ENCODE results near the gene AGMO.

AGMO gene

GRCh38 chr7:15556339-15557105 is 5.3 kb downstream of the AGMO start:
- Histone ChIP-seq H3K36me3 (ENCODE audit: control insufficient read depth, low read length) (no peaks in the 10 kb centered on the region), H3K79me2 (ENCODE audit: control insufficient read depth, low read length) (no peaks in the 10 kb centered on the region), H3K9me3 (ENCODE audit: control insufficient read depth, insufficient read depth, low read length) (no peaks in the 10 kb centered on the region), H3K4me2 (ENCODE audit: low read length) (no peak overlapping the region), H3K27me3 (ENCODE audit: control insufficient read depth, low read length) (no peaks in the 10 kb centered on the region), H3K4me3 (ENCODE audit: low read length) (no peak overlapping the region), H3K9me2 (replicated peaks; ENCODE audit: control insufficient read depth, low read length) (no peaks in the 10 kb centered on the region), H3K4me1 (ENCODE audit: control insufficient read depth, low read length) (no peaks in the 10 kb centered on the region), H3F3A (ENCODE audit: control insufficient read depth, insufficient read depth) (no peaks in the 10 kb centered on the region), H4K20me1 (ENCODE audit: control insufficient read depth, insufficient read depth, low read depth, low read length) (no peaks in the 10 kb centered on the region), H3K27ac (ENCODE audit: low read depth, low read length) (no peak overlapping the region)
- TF ChIP-seq, protein P1, sequence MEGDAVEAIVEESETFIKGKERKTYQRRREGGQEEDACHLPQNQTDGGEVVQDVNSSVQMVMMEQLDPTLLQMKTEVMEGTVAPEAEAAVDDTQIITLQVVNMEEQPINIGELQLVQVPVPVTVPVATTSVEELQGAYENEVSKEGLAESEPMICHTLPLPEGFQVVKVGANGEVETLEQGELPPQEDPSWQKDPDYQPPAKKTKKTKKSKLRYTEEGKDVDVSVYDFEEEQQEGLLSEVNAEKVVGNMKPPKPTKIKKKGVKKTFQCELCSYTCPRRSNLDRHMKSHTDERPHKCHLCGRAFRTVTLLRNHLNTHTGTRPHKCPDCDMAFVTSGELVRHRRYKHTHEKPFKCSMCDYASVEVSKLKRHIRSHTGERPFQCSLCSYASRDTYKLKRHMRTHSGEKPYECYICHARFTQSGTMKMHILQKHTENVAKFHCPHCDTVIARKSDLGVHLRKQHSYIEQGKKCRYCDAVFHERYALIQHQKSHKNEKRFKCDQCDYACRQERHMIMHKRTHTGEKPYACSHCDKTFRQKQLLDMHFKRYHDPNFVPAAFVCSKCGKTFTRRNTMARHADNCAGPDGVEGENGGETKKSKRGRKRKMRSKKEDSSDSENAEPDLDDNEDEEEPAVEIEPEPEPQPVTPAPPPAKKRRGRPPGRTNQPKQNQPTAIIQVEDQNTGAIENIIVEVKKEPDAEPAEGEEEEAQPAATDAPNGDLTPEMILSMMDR (IDR thresholded peaks at IDR 0.05; ENCODE audit: low read depth, low read length, poor library complexity, severe bottlenecking) = no peak
- no peak for TF ChIP-seq EZH2phosphoT487 (IDR thresholded peaks at IDR 0.05; ENCODE audit: borderline replicate concordance, low read length)

DNA sequence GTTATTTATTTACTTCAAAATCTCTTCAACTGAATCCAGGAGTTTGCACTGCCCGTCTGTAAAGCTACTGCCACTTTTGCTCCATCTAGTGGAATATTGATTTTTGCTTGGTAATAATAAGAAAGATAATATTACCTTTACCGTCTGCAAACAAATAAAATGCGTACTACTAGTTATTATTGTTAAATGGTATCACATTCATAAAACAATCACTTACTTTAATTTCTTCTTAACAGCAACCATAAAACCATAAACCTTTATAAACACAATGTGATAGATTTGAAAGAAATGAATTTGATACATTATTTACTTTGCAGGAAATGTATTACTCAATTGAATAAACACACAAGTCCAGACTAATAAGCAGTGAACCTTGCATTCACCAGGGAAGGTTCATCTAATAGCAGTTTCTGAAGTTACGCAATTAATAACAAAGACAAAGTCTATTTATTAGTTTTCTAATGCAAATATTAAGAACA is 6.4 kb downstream of the AGMO start:
- TF ChIP-seq, protein P1 (IDR thresholded peaks at IDR 0.05; ENCODE audit: low read depth, low read length, poor library complexity, severe bottlenecking) = no peak
- no peak for TF ChIP-seq EZH2phosphoT487 (IDR thresholded peaks at IDR 0.05; ENCODE audit: borderline replicate concordance, low read length)

DNA sequence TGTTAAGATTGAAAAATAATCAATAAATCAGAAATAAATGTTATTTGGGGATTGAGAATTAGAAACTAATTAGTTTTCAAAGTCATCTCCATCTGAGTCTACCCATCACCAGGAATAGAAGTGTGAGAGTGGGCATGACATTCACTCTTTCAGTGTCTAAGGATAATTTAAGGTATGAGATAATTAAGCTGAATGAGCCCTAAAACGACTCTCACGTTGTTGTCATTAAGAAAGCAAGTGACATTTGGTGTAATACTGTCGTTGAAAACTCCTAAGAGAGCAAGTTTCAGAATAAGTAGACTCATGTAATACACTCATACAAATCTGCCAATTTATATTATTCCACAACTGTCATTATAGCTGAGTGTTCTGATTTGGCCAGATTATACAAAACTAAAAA is 7.1 kb downstream of the AGMO start:
- Histone ChIP-seq H3K4me2 (ENCODE audit: low read length) (no peak overlapping the region), H3K27me3 (ENCODE audit: control insufficient read depth, low read length) (no peaks in the 10 kb centered on the region), H3K79me2 (ENCODE audit: control insufficient read depth, low read length) (no peaks in the 10 kb centered on the region), H3K9me3 (ENCODE audit: control insufficient read depth, insufficient read depth, low read length) (no peaks in the 10 kb centered on the region), H3K4me3 (ENCODE audit: low read length) (no peak overlapping the region), H3K36me3 (ENCODE audit: control insufficient read depth, low read length) (no peaks in the 10 kb centered on the region), H3K4me1 (ENCODE audit: control insufficient read depth, low read length) (no peaks in the 10 kb centered on the region), H3K9me2 (replicated peaks; ENCODE audit: control insufficient read depth, low read length) (no peaks in the 10 kb centered on the region), H3F3A (ENCODE audit: control insufficient read depth, insufficient read depth) (no peaks in the 10 kb centered on the region), H4K20me1 (ENCODE audit: control insufficient read depth, insufficient read depth, low read depth, low read length) (no peaks in the 10 kb centered on the region), H3K27ac (ENCODE audit: low read depth, low read length) (no peak overlapping the region)
- TF ChIP-seq, protein P1 (IDR thresholded peaks at IDR 0.05; ENCODE audit: low read depth, low read length, poor library complexity, severe bottlenecking) = no peak
- no peak for TF ChIP-seq EZH2phosphoT487 (IDR thresholded peaks at IDR 0.05; ENCODE audit: borderline replicate concordance, low read length)

More for the DNA sequence above, 6.4 kb downstream of the AGMO start:
- H3F3A ChIP-seq (ENCODE audit: control insufficient read depth, insufficient read depth) = no peaks in the 10 kb centered on the region
- H3K79me2 ChIP-seq (ENCODE audit: control insufficient read depth, low read length) = no peaks in the 10 kb centered on the region
- H3K4me2 ChIP-seq (ENCODE audit: low read length) = no peak overlapping the region
- H3K9me2 ChIP-seq (replicated peaks; ENCODE audit: control insufficient read depth, low read length) = no peaks in the 10 kb centered on the region
- no peak overlapping the region for H3K27ac ChIP-seq (ENCODE audit: low read depth, low read length)
- no peaks in the 10 kb centered on the region for H3K27me3 ChIP-seq (ENCODE audit: control insufficient read depth, low read length)
- H3K36me3 ChIP-seq (ENCODE audit: control insufficient read depth, low read length) = no peaks in the 10 kb centered on the region
- H3K9me3 ChIP-seq (ENCODE audit: control insufficient read depth, insufficient read depth, low read length) = no peaks in the 10 kb centered on the region
- H4K20me1 ChIP-seq (ENCODE audit: control insufficient read depth, insufficient read depth, low read depth, low read length) = no peaks in the 10 kb centered on the region
- H3K4me1 ChIP-seq (ENCODE audit: control insufficient read depth, low read length) = no peaks in the 10 kb centered on the region
- H3K4me3 ChIP-seq (ENCODE audit: low read length) = no peak overlapping the region
